Neural cell (in vitro differentiated cells): ENCODE results near the gene KCND2. TPM values are rescaled to one million over a fixed set of nuclear protein-coding genes. Genes with fewer than 3 reads are reported as not detected.

ENCODE experiments used
- H2AFZ ChIP-seq: fragments of 200-600, 300-800 bp; sonication (generic), shearing (Covaris generic); 2 replicates; pipeline ENCODE4 v1.6.0; 2014; ENCODE audit warnings: low read depth, mild to moderate bottlenecking, antibody characterized with exemption, low read length, moderate library complexity
- H3F3A ChIP-seq: fragments of 200-600 bp; shearing (Covaris generic); 2 replicates; pipeline ENCODE4 v1.6.1; 2016; ENCODE audit warnings: mild to moderate bottlenecking, moderate library complexity, mixed read lengths, antibody characterized with exemption, low read length; ENCODE audit not compliant: insufficient read depth, poor library complexity, severe bottlenecking
- H3K27ac ChIP-seq: fragments of 200-600, 300-800 bp; sonication (generic), shearing (Covaris generic); 2 replicates; pipeline ENCODE4 v1.5.1; 2014; ENCODE audit warnings: mild to moderate bottlenecking, low read length, moderate library complexity
- H3K27me3 ChIP-seq: fragments of 300-800, 200-600 bp; sonication (generic), shearing (Covaris generic); 2 replicates; pipeline ENCODE4 v1.6.0; 2014; ENCODE audit warnings: mild to moderate bottlenecking, low read depth, low read length, moderate library complexity; ENCODE audit not compliant: insufficient read depth
- H3K36me3 ChIP-seq: fragments of 300-800, 200-600 bp; sonication (generic), shearing (Covaris generic); 2 replicates; pipeline ENCODE4 v1.5.1; 2014; ENCODE audit warnings: mild to moderate bottlenecking, antibody characterized with exemption, low read length, moderate library complexity; ENCODE audit not compliant: insufficient read depth
- H3K4me2 ChIP-seq: fragments of 300-800, 200-600 bp; sonication (generic), shearing (Covaris generic); 2 replicates; pipeline ENCODE4 v1.6.0; 2014; ENCODE audit warnings: mild to moderate bottlenecking, low read length
- H3K4me3 ChIP-seq: fragments of 300-800, 200-600 bp; sonication (generic), shearing (Covaris generic); 2 replicates; pipeline ENCODE4 v1.5.1; 2014; ENCODE audit warnings: mild to moderate bottlenecking, low read length, moderate library complexity
- H3K79me2 ChIP-seq: fragments of 200-600 bp; shearing (Covaris generic); replicated peaks from 2 replicates; pipeline ENCODE4 v1.6.0; 2014; ENCODE audit warnings: mild to moderate bottlenecking, low read length, moderate library complexity; ENCODE audit not compliant: insufficient read depth
- H3K9ac ChIP-seq: fragments of 300-800, 200-600 bp; sonication (generic), shearing (Covaris generic); 2 replicates; pipeline ENCODE4 v1.6.1; 2016; ENCODE audit warnings: mild to moderate bottlenecking, low read length, mixed read lengths
- H3K9me2 ChIP-seq: fragments of 200-600 bp; shearing (Covaris generic); 2 replicates; pipeline ENCODE4 v1.6.1; 2016; ENCODE audit warnings: mild to moderate bottlenecking, low read length, mixed read lengths; ENCODE audit not compliant: insufficient read depth
- H3K9me3 ChIP-seq: fragments of 200-600, 300-800 bp; sonication (generic), shearing (Covaris generic); 2 replicates; pipeline ENCODE4 v1.6.1; 2016; ENCODE audit warnings: mild to moderate bottlenecking, mixed run types, low read length, moderate library complexity, mixed read lengths
- H4K20me1 ChIP-seq: fragments of 200-600 bp; shearing (Covaris generic); 2 replicates; pipeline ENCODE4 v1.6.1; 2016; ENCODE audit warnings: mild to moderate bottlenecking, mixed run types; ENCODE audit not compliant: insufficient read depth
- EP300 ChIP-seq: fragments of 450-650 bp; conservative IDR thresholded peaks from 2 replicates; pipeline ENCODE4 v1.6.1; 2014; ENCODE audit warnings: antibody characterized with exemption, mild to moderate bottlenecking, moderate library complexity; ENCODE audit not compliant: poor library complexity, severe bottlenecking
- EZH2 ChIP-seq: fragments of 200-600, 300-800 bp; shearing (Covaris generic), sonication (generic); IDR thresholded peaks from 2 replicates; pipeline ENCODE4 v1.6.1; 2014; ENCODE audit warnings: antibody characterized with exemption, low read length, borderline replicate concordance, mild to moderate bottlenecking; ENCODE audit not compliant: insufficient read depth, poor library complexity, severe bottlenecking
- MXI1 ChIP-seq: fragments of 450-650 bp; conservative IDR thresholded peaks from 2 replicates; pipeline ENCODE4 v1.6.1; 2014; ENCODE audit warnings: antibody characterized with exemption, mild to moderate bottlenecking; ENCODE audit not compliant: poor library complexity, severe bottlenecking
- POLR2AphosphoS5 ChIP-seq: IDR thresholded peaks from 2 replicates; pipeline ENCODE4 v1.6.1; 2012
- RAD21 ChIP-seq: fragments of 450-650 bp; conservative IDR thresholded peaks from 2 replicates; pipeline ENCODE4 v1.6.1; 2014; ENCODE audit warnings: antibody characterized with exemption, mild to moderate bottlenecking, moderate library complexity
- SMC3 ChIP-seq: fragments of 450-650 bp; conservative IDR thresholded peaks from 2 replicates; pipeline ENCODE4 v1.6.1; 2014; ENCODE audit warnings: antibody characterized with exemption, mild to moderate bottlenecking, moderate library complexity; ENCODE audit not compliant: poor library complexity
- TAF1 ChIP-seq: IDR thresholded peaks from 2 replicates; pipeline ENCODE4 v1.6.1; 2012; ENCODE audit warnings: low read depth
- polyA plus RNA-seq: library from polyadenylated mRNA; depleted of rRNA; stranded (reverse); fragments of >200 nt; gene quantifications from 2 replicates; pipeline ENCODE4 v1.2.3, GENCODE V29; 2014
- TF ChIP-seq, protein P1 (sequence below): fragments of 450-650 bp; IDR thresholded peaks from 2 replicates; pipeline ENCODE4 v1.5.1; 2014; ENCODE audit warnings: antibody characterized with exemption, mild to moderate bottlenecking, moderate library complexity; ENCODE audit not compliant: poor library complexity, severe bottlenecking
- TF ChIP-seq, protein P2 (sequence below): IDR thresholded peaks from 2 replicates; pipeline ENCODE4 v1.6.1; 2012; ENCODE audit warnings: borderline replicate concordance

The KCND2 gene
- polyA plus RNA-seq, 1 donor from 2014 or later: 11.0 TPM

DNA sequence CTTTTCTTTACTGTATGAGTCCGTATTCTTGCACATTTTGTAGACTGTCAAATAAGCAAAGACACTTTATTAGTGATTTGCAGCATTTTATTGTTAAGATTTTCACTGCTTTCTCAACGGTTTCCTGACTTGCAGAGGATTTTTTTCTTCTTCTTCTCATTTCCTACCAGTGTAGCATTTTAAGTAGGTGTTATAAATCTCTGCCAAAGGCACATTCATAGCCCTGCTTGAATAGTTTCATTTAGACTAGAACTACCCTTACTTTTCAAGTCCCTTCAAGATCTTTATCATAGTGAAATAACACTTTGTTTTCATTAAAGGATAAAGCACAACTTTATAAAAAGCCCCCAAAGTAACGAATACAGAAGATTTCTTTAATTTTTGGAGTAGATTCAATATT, 313.6 kb downstream of the KCND2 start:
- H3K9ac ChIP-seq: no peak overlapping the region
- no peaks in the 10 kb centered on the region for H3K27me3 ChIP-seq
- no peaks in the 10 kb centered on the region for H4K20me1 ChIP-seq
- H3K79me2 ChIP-seq: no peaks in the 10 kb centered on the region
- H3K9me3 ChIP-seq: no peaks in the 10 kb centered on the region
- H3K36me3 ChIP-seq: no peaks in the 10 kb centered on the region
- no peaks in the 10 kb centered on the region for H3F3A ChIP-seq
- no peaks in the 10 kb centered on the region for H3K9me2 ChIP-seq
- H3K4me2 ChIP-seq: no peak overlapping the region
- no peak overlapping the region for H3K4me3 ChIP-seq
- TF ChIP-seq MXI1: no peak
- no peak for TF ChIP-seq EZH2
- TF ChIP-seq TAF1: no peak
- no peak for TF ChIP-seq RAD21
- TF ChIP-seq SMC3: no peak
- TF ChIP-seq POLR2AphosphoS5: no peak
- TF ChIP-seq EP300: no peak
- TF ChIP-seq, protein P1, sequence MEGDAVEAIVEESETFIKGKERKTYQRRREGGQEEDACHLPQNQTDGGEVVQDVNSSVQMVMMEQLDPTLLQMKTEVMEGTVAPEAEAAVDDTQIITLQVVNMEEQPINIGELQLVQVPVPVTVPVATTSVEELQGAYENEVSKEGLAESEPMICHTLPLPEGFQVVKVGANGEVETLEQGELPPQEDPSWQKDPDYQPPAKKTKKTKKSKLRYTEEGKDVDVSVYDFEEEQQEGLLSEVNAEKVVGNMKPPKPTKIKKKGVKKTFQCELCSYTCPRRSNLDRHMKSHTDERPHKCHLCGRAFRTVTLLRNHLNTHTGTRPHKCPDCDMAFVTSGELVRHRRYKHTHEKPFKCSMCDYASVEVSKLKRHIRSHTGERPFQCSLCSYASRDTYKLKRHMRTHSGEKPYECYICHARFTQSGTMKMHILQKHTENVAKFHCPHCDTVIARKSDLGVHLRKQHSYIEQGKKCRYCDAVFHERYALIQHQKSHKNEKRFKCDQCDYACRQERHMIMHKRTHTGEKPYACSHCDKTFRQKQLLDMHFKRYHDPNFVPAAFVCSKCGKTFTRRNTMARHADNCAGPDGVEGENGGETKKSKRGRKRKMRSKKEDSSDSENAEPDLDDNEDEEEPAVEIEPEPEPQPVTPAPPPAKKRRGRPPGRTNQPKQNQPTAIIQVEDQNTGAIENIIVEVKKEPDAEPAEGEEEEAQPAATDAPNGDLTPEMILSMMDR: no peak
- TF ChIP-seq, protein P2, sequence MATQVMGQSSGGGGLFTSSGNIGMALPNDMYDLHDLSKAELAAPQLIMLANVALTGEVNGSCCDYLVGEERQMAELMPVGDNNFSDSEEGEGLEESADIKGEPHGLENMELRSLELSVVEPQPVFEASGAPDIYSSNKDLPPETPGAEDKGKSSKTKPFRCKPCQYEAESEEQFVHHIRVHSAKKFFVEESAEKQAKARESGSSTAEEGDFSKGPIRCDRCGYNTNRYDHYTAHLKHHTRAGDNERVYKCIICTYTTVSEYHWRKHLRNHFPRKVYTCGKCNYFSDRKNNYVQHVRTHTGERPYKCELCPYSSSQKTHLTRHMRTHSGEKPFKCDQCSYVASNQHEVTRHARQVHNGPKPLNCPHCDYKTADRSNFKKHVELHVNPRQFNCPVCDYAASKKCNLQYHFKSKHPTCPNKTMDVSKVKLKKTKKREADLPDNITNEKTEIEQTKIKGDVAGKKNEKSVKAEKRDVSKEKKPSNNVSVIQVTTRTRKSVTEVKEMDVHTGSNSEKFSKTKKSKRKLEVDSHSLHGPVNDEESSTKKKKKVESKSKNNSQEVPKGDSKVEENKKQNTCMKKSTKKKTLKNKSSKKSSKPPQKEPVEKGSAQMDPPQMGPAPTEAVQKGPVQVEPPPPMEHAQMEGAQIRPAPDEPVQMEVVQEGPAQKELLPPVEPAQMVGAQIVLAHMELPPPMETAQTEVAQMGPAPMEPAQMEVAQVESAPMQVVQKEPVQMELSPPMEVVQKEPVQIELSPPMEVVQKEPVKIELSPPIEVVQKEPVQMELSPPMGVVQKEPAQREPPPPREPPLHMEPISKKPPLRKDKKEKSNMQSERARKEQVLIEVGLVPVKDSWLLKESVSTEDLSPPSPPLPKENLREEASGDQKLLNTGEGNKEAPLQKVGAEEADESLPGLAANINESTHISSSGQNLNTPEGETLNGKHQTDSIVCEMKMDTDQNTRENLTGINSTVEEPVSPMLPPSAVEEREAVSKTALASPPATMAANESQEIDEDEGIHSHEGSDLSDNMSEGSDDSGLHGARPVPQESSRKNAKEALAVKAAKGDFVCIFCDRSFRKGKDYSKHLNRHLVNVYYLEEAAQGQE: no peak
- no peak overlapping the region for H3K27ac ChIP-seq
- H2AFZ ChIP-seq: no peak overlapping the region

DNA sequence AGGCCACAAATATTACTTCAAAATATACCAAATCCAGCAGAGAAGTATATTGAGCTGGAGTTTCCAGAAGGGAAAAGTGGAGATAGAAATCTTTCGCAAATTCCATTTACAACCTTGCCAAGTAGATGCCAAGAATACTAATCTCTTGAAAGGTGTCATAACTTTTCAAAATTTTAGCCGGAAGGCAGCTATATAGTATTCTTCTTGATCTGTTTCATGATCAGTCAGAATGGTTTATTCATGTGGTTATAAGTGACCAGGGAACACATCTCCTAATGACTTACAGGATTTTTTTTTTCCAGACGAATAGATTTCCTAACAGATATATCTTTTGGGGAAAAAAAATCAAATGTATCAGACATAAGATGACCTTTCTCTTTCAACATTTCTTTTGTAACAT, 314.3 kb downstream of the KCND2 start:
- Histone ChIP-seq H3F3A (no peaks in the 10 kb centered on the region), H3K9me2 (no peaks in the 10 kb centered on the region), H4K20me1 (no peaks in the 10 kb centered on the region), H3K36me3 (no peaks in the 10 kb centered on the region), H3K4me2 (no peak overlapping the region), H3K9ac (no peak overlapping the region), H3K4me3 (no peak overlapping the region), H2AFZ (no peak overlapping the region), H3K27me3 (no peaks in the 10 kb centered on the region), H3K9me3 (no peaks in the 10 kb centered on the region), H3K27ac (no peak overlapping the region), H3K79me2 (no peaks in the 10 kb centered on the region)
- TF ChIP-seq SMC3: no peak
- no peak for TF ChIP-seq RAD21
- TF ChIP-seq EP300: no peak
- TF ChIP-seq, protein P2: no peak
- TF ChIP-seq TAF1: no peak
- TF ChIP-seq, protein P1: no peak
- TF ChIP-seq POLR2AphosphoS5: no peak
- TF ChIP-seq EZH2: no peak
- TF ChIP-seq MXI1: no peak
